GM18508 (cell line): ENCODE data around the gene CD2AP.

Experiments
- ATAC-seq: cut with Tn5 transposase; IDR thresholded peaks from one replicate; pipeline ENCODE4 v1.9.1; 2021; ENCODE audit warnings: moderate number of reproducible peaks; ENCODE audit not compliant: insufficient read depth, unreplicated experiment

The CD2AP gene

DNA sequence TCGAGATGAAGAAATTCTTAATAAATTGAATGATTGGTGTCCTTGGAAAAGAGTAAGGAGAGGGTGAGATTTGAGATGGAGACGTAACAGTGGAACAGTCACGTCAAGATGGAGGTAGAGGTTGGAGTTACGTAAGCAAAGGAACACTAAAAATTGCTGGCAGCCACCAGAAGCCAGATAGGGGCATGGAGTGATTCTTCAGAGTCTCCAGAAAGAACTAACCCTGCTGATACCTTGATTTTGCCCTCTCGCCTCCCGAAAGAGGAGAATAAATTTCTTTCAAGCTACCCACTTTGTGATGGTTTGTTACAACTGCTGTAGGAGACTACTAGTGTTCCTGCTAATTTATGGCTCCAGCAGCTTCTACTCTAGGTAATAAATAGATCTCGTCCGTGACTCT lies 17.6 kb downstream of the CD2AP start:
- ATAC-seq: no peak

DNA sequence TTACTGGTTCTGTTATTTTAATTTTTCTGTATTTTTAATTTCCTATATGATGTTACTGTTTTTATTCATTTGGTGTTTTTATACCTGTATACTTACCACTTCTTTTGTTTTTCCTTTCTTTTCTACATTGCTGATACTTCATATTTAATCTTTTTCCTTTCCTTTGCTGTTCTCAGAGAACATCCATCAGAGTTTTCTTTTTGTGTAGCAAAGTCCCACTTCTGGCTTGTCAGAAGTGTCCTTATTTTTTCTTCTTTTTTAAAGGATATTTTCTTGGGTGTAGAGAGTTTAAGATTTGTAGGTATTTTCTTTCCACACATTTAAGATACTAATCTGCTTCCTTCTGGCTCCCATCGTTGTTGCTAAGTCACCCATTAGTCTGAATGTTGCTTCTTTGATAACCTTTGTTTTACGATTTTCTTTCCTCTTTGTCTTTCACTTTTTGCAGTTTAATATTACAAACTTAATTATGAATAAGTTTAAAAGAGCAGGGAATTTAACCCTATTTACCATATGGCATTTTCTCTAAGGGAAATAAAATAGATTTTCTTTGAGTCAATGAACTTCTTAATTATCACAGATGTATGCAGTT lies 18.5 kb downstream of the CD2AP start:
- no peak for ATAC-seq

DNA sequence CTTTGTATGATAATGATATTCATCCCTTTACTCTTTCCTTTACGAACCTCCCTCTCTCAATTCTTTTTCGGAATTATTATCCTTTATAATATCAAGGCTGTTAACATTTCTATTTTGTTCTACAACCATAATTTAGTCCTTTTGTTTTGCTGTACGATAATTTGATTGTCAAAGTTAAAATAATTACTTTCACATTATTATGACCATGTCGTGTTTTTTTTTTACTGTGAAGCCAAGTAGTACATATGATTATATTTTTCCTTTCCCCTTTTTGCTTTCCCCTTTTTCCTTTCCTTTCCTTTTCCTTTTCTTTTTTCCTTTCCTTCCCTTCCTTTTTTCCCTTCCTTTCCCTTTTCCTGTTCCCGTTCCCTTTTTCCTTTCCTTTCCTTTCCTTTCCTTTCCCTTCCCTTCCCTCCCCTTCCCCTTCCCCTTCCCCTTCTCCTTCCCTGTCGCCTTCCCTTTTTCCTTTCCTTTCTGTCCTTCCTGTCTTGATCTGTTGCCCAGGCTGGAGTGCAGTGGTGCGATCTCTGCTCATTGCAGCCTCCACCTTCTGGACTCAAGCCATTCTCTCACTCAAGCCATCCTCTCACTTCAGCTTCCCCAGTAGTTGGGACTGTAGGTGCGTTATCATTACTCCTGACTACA lies 19.5 kb downstream of the CD2AP start:
- ATAC-seq: no peak

DNA sequence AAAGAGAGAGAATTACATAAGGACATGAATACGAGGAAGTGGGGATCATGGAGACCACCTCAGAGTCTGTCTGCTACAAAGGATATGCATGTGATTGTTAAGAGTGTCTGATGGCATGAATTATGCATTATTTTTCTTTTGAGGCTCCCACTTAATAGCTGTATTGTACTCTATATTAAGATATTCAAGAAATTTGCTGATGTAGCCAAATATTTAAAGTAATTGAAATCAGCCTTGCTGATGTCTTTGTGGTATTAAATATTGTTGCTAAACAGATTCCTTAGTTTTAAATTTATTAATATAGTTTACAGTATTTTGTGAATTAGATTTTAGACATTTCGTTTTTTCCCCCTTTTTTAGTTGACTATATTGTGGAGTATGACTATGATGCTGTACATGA lies 25.3 kb downstream of the CD2AP start:
- ATAC-seq: no peak

DNA sequence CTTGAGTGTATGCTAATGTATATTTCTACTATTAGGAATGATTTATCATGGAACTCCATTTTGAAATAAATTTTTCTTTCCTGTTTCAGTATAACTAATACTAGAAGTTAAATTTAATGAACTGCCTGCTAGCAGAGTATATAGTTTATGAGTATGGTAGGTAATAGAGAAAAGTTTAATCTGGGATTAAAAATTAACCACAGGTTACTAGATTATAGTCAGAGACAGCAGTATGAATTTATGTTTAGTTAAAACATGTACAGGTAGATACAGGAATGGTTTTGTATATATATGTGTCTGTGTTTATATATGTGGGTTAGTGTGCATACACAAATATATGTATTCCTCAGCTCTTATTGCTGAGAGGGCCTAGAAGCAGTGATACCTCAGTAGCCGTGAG lies 32.3 kb downstream of the CD2AP start:
- no peak for ATAC-seq

DNA sequence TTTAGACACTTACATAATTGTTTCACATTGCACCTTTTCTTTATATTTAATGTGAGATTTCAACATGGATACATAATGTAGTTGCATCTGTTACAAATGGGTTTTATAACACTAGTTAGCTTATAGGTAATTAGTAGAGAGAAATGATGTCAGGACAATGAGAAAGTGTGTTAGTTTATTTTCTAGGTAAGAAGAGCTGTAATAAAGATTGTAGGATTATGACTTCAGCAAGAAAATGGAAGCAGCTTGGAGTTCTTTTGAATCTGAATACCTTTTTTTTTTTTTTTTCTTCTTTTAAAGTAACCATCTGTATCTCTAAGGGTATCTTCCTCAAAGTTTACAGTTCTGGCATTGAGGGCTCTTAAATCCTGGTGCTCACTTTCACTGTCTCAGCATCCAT lies 35.3 kb downstream of the CD2AP start:
- no peak for ATAC-seq

DNA sequence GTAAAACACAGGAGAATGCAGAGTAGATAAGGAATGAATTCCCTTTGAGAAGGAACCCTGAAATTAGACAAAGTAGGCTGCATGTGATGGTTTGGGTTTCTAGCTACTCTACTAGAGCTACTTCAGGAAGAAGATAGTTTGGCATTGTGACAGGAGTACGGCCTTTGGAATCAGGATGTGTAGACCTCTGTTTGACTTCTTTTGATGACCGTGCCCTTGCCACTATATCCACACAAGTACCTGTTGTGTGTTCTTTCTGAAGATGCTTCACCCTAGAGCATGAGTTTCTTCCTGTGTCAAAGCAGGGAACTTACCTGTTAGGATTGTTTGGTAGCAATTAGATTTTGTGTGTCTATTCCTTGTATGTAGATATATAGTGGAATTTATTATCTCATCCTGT lies 41.7 kb downstream of the CD2AP start:
- no peak for ATAC-seq

DNA sequence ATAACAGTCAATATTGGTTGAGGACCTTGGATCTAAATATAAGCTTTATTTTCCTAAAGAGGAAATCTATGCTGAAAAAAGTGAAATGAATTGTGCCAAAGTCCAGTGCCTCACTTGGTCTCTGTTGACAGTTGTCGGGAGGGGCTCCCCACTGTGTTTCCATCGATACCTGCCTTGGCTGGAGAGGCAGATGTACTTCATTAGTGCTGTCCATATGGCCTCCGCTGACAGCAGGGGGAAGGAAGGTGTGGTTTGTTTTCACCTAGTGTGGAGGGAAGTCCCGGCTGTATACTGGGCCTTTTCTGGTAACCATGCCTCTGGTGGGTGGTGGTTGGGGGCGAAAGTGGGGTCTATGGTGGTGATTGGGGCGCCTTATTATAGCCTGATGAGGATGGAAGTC lies 42.7 kb downstream of the CD2AP start:
- ATAC-seq: no peak

GRCh38 chr6:47521961-47522360 lies 44.4 kb downstream of the CD2AP start:
- no peak for ATAC-seq

GRCh38 chr6:47524136-47524845 lies 46.7 kb downstream of the CD2AP start:
- no peak for ATAC-seq

GRCh38 chr6:47525330-47526057 lies 47.9 kb downstream of the CD2AP start:
- no peak for ATAC-seq

GRCh38 chr6:47527274-47527673 lies 49.7 kb downstream of the CD2AP start:
- ATAC-seq: no peak

DNA sequence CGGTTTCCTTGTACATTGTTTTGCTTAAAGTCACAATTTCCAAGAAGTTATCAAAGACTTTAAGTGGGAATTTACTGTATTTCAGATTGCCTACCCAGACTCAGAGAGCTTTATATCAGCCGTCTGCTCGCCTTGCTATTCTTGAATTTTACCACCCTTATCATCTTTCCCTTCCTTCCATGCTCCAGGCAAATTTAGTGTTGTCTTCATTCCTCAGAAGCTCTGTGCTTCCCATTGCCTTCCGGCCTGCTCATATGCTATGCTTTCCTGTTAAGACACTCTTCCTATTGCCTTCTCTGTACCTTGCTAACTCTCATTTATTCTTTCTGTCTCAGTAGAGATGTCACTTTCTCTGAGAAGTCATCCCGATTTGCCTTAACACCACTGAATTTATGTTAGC lies 52.1 kb downstream of the CD2AP start:
- no peak for ATAC-seq

GRCh38 chr6:47532981-47533585 lies 55.5 kb downstream of the CD2AP start:
- no peak for ATAC-seq

DNA sequence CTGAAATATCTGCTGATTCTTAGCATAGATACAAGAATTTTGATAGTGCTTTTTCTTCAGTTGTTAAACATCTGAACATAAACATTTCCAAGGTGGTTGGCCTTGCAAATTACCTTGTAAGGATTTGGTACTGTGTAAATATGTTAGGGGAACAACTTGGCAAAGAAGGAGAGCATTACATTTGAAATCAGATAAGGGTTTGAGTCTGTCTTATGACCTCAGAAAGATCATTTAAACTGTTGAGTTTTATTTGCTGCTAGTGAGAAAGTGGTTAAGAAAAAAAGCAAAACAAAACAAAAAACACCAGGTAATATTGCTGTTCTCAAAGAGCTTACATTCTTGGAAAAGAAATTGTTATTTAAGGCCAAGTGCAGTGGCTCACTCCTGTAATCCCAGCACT lies 56.5 kb downstream of the CD2AP start:
- ATAC-seq: no peak

- no peak for ATAC-seq
These were observed 58.0 kb downstream of the CD2AP start for GRCh38 chr6:47535316-47536225.

- ATAC-seq: no peak
These were observed 59.3 kb downstream of the CD2AP start for GRCh38 chr6:47536816-47537401.

- no peak for ATAC-seq
These were observed 67.6 kb downstream of the CD2AP start for GRCh38 chr6:47545223-47545622.

DNA sequence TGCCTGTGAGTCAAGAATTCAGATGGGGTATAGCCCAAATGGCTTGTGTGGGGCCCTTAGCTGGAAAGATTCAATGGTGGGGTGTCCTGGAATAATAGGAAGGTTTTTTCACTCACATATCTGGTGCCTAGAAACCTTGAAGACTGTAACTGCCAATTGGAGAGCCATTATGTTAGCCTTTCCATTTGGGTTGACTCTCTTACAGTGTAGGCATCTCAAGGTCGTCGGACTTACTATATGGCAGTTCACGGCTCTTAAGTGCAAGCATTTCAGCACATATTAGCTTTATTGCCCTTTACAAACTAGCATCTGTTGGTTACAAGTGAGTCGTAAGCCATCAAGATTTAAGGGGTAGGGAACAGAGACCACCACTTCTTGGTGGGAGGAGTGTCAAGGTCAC lies 74.1 kb downstream of the CD2AP start:
- ATAC-seq: no peak
